ENCODE data around the gene ATP6V0C. TPM values are rescaled to one million over a fixed set of nuclear protein-coding genes. Genes with fewer than 3 reads are reported as not detected.

Gene ATP6V0C
- polyA plus RNA-seq, 1 experiment, result 11.0 TPM

- CTCF ChIA-PET, result no interaction called here
- no peaks in the 10 kb centered on the region for H3K9me3 ChIP-seq (ENCODE audit: control insufficient read depth, insufficient read depth, low read length)
- H3K27ac ChIP-seq (ENCODE audit: low read depth, low read length), result peak overlapping the region; percentile 39
- POLR2A ChIA-PET, result interaction anchor here (0.9 to 1.6 kb wide), 5 partner anchors 7 to 268 kb away, joined by 3 to 6 read pairs (median 4); no protein-coding TSS in a partner anchor
- H3K4me3 ChIP-seq (ENCODE audit: low read depth, low read length), result no peak overlapping the region
- DNase-seq (ENCODE audit: low read depth, low spot score), result no peak
- TF ChIP-seq CTCF (IDR thresholded peaks at IDR 0.05; ENCODE audit: low read depth, low read length), result no peak
- no peaks in the 10 kb centered on the region for H3K27me3 ChIP-seq (ENCODE audit: control insufficient read depth, insufficient read depth, low read length)
Observed at GRCh38 chr16:2518823-2519710, 5.3 kb downstream of the ATP6V0C start.

- Histone ChIP-seq H3K9me3 (ENCODE audit: control insufficient read depth, insufficient read depth, low read length) (no peaks in the 10 kb centered on the region), H3K27ac (ENCODE audit: low read depth, low read length) (peak overlapping the region; percentile 52), H3K4me3 (ENCODE audit: low read depth, low read length) (peak overlapping the region; percentile 31), H3K27me3 (ENCODE audit: control insufficient read depth, insufficient read depth, low read length) (no peaks in the 10 kb centered on the region)
- no peak for TF ChIP-seq CTCF (IDR thresholded peaks at IDR 0.05; ENCODE audit: low read depth, low read length)
- POLR2A ChIA-PET, result interaction anchor here (0.9 to 1.6 kb wide), 7 partner anchors 8 to 269 kb away, joined by 3 to 22 read pairs (median 4); partner anchors contain the start of gene CEMP1
- CTCF ChIA-PET, result no interaction called here
- no peak for DNase-seq (ENCODE audit: low read depth, low spot score)
Observed at GRCh38 chr16:2519711-2520080, 5.9 kb downstream of the ATP6V0C start.

GRCh38 chr16:2520097-2520783 is 6.5 kb downstream of the ATP6V0C start, which contains the start of gene AMDHD2:
Gene AMDHD2 (plus strand): TSS chr16:2520371. CDS start chr16:2520459, 88 bp downstream.
- ChIA-PET POLR2A (interaction anchor here (0.9 to 1.6 kb wide), 7 partner anchors 8 to 270 kb away, joined by 3 to 22 read pairs (median 4); partner anchors contain the start of gene CEMP1), CTCF (no interaction called here)
- peak within 1 kb of the TSS; percentile 73 for H3K4me3 ChIP-seq (ENCODE audit: low read depth, low read length)
- peak; percentile 71 for DNase-seq (ENCODE audit: low read depth, low spot score)
- peak within 1 kb of the TSS; percentile 52 for H3K27ac ChIP-seq (ENCODE audit: low read depth, low read length)
- TF ChIP-seq CTCF (IDR thresholded peaks at IDR 0.05; ENCODE audit: low read depth, low read length), result no peak
- no peaks in the 10 kb centered on the region for H3K9me3 ChIP-seq (ENCODE audit: control insufficient read depth, insufficient read depth, low read length)
- no peaks in the 10 kb centered on the region for H3K27me3 ChIP-seq (ENCODE audit: control insufficient read depth, insufficient read depth, low read length)

- ChIA-PET POLR2A (interaction anchor here (0.6 to 1.6 kb wide), 4 partner anchors 8 to 183 kb away, joined by 4 to 22 read pairs (median 5); partner anchors contain the start of gene CEMP1), CTCF (no interaction called here)
- no peaks in the 10 kb centered on the region for H3K9me3 ChIP-seq (ENCODE audit: control insufficient read depth, insufficient read depth, low read length)
- TF ChIP-seq CTCF (IDR thresholded peaks at IDR 0.05; ENCODE audit: low read depth, low read length), result no peak
- no peak for DNase-seq (ENCODE audit: low read depth, low spot score)
- H3K4me3 ChIP-seq (ENCODE audit: low read depth, low read length), result peak overlapping the region; percentile 73
- H3K27ac ChIP-seq (ENCODE audit: low read depth, low read length), result peak overlapping the region; percentile 31
- no peaks in the 10 kb centered on the region for H3K27me3 ChIP-seq (ENCODE audit: control insufficient read depth, insufficient read depth, low read length)
Observed at GRCh38 chr16:2520784-2521531, 7.2 kb downstream of the ATP6V0C start.

Measured in AG04450 (cell line).